Jurkat, Clone E6-1 (cell line): ENCODE results near the gene SHFL.

Experiments
- DNase-seq: peaks from one replicate; pipeline ENCODE4 v3.0.0-alpha.2; 2011; ENCODE audit warnings: low read depth, low spot score
- H3K4me3 ChIP-seq: 2 replicates; pipeline ENCODE4 v1.5.1; 2011; ENCODE audit warnings: mild to moderate bottlenecking, low read length, control low read depth, moderate library complexity

Gene SHFL

DNA sequence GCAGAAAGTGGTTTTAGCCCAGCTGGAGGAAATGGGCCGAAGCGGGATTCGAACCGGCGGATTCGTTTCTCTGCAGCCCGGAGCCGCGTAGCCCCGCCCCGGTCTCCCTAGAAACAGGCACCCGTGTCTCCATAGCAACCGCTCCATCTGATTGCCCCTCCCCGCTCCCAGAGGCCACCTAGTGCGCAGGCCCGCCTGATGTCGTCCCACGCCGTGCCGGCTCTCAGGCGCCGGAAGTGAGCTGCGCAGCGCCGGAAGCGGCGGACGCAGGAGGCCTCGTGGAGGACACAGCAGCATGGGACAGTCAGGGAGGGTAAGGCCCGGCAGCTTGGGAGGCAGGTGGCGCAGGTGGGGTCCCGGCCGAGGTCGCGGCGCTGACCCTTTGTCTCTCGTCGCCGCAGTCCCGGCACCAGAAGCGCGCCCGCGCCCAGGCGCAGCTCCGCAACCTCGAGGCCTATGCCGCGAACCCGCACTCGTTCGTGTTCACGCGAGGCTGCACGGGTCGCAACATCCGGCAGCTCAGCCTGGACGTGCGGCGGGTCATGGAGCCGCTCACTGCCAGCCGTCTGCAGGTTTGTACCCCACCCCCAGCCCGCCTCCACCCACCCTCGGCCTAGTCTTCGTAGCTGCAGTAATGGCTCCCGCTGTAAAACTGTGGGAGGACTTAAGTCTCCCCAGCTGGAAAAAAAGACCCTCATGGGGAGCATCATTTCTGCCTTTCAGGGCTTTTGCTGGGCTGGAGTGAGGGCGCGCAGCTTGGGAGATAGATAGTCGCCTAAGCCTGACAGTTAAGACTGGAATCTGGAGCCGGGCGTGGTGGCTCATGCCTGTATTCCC is 20.2 kb downstream of the SHFL start, which contains the start of gene PPAN:
PPAN (plus strand) TSS at position 263 of the 837 bp plus-strand sequence; CDS start at position 296, 33 bp downstream.
- peak within 1 kb of the TSS; percentile 97 for H3K4me3 ChIP-seq
- peak; percentile 97 for DNase-seq

DNA sequence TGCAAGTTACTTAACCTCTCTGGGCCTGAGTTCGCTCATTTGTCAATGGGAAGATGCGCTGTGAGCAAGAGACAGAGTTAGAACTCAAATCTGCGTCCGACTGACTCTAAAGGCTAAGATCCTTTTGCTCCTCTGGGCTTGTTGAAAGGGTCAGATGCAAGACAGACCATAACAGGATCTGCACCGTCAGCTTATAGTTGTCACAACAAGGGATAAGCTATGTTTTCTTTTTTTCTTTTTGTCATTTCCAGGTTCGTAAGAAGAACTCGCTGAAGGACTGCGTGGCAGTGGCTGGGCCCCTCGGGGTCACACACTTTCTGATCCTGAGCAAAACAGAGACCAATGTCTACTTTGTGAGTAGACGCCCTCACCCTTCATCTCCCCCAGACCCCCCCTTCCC is 21.1 kb downstream of the SHFL start:
- H3K4me3 ChIP-seq = peak overlapping the region; percentile 97
- DNase-seq = no peak

DNA sequence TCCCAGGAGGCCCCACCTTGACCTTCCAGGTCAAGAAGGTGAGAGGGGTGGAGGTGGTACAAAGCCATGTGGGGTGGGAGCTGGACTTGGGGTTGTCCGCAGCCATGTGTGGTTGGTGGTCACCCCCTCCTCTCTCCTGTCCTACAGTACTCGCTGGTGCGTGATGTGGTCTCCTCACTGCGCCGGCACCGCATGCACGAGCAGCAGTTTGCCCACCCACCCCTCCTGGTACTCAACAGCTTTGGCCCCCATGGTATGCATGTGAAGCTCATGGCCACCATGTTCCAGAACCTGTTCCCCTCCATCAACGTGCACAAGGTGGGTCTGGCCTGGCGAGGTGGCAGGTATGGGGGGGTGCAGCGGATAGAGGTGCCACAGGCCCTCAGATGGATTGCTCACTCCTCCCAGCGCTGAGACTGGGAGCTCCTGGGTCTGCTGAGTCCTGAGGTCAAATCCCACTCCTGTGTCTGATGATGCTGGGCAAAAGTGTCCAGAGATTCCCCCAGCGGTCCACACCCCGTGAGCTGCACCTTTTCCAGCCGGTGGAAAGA is 21.8 kb downstream of the SHFL start:
- peak overlapping the region; percentile 97 for H3K4me3 ChIP-seq
- DNase-seq = no peak

DNA sequence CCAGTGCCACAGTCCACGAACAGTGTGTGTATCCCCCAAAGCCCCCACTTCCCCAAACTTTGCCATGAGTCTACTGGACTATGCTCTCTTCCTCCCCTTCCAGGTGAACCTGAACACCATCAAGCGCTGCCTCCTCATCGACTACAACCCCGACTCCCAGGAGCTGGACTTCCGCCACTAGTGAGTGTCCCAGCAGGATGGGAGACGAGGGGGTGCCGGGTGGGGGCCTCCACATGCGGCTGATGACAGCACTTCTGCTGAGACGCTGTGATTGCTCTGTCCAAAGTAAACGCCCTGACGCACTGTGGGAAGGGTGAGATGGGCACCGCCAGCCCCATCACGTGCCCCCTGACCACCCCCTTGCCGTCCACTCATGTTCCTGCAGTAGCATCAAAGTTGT is 23.4 kb downstream of the SHFL start:
- DNase-seq = no peak
- no peak overlapping the region for H3K4me3 ChIP-seq

DNA sequence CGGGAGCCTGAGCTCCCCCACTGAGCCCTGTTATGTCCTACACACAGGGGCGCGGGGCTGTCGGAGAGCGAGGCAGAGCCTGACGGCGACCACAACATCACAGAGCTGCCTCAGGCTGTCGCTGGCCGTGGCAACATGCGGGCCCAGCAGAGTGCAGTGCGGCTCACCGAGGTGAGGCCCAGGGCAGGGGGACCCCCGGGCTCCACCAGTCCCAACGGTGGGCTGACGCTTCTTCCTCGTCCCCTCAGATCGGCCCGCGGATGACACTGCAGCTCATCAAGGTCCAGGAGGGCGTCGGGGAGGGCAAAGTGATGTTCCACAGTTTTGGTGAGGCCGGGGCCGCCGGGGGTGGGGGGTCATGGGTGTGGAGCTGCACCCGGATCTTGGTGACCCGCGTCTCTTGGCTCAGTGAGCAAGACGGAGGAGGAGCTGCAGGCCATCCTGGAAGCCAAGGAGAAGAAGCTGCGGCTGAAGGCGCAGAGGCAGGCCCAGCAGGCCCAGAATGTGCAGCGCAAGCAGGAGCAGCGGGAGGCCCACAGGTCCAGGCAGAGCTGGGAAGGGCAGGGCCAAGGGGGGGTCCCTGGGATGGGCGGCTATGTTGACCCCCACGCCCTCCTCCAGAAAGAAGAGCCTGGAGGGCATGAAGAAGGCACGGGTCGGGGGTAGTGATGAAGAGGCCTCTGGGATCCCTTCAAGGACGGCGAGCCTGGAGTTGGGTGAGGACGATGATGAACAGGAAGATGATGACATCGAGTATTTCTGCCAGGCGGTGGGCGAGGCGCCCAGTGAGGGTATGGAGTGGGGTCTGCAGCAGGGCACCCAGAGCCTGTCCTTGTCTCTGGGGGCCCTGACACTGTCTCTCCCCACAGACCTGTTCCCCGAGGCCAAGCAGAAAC is 24.2 kb downstream of the SHFL start:
- no peak overlapping the region for H3K4me3 ChIP-seq
- no peak for DNase-seq

DNA sequence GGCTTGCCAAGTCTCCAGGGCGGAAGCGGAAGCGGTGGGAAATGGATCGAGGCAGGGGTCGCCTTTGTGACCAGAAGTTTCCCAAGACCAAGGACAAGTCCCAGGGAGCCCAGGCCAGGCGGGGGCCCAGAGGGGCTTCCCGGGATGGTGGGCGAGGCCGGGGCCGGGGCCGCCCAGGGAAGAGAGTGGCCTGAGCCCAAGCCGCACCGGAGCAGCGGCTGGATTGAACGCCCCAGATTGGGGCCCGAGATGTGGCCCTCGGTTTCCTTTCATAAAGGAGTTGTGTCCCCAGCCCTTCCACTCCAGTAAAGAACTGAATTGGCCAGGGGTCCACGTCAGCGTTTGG is 24.8 kb downstream of the SHFL start:
- H3K4me3 ChIP-seq = no peak overlapping the region
- no peak for DNase-seq

DNA sequence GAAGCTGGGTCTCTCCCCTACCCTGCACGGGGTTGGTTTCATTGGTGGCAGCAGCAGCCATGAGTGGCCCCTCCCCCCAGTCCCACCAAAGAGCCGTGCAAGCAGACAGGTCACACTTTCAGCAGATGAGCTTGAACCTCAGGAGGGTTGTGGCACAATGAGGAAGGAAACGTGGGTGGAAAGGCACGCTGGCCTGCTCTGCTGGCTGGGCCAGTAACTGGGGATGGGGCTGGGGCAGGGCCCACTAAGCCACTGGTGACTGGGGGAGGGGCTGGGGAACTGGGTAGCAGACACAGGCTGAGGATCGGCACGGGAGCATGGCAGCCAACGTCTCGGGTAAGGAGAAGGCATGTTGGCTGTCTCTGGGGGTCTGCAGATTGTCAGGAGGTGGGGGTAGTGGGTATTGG is 25.3 kb downstream of the SHFL start, which contains the start of gene P2RY11:
P2RY11 (plus strand) TSS at position 289 of the 407 bp plus-strand sequence; CDS start at position 318, 29 bp downstream.
- H3K4me3 ChIP-seq = no peak within 1 kb of the TSS
- DNase-seq = no peak

DNA sequence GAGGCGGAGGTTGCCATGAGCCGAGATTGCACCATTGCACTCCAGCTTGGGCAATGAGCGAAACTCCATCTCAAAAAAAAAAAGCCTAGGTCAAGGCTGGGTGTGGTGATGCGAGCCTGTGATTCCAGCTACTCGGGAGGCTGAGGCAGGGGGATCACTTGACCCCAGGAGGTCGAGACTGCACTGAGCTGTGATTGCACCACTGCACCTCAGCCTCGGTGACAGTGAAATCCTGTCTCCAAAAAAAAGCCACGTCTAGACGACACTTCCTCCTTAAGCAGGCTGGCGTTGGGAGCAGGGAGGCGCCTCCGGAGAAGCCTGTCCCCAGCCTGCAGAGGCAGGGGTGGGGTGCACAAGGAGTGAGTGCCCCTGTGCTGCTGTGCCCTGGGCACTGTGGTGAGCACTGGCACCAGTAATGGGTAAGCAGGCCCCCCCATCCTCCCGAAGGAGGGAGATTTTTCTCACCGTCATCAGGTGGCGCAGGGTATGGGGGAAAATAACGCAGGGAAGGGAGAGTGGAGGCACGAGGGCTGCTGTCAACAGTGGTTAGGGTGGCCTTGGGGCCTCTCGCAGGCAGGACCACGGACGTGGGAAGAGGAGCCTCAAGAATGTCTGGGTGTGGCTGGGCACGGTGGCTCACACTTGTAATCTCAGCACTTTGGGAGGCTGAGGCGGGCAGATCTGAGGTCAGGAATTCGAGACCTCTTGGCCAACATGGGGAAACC is 26.1 kb downstream of the SHFL start:
- no peak for DNase-seq
- H3K4me3 ChIP-seq = no peak overlapping the region

DNA sequence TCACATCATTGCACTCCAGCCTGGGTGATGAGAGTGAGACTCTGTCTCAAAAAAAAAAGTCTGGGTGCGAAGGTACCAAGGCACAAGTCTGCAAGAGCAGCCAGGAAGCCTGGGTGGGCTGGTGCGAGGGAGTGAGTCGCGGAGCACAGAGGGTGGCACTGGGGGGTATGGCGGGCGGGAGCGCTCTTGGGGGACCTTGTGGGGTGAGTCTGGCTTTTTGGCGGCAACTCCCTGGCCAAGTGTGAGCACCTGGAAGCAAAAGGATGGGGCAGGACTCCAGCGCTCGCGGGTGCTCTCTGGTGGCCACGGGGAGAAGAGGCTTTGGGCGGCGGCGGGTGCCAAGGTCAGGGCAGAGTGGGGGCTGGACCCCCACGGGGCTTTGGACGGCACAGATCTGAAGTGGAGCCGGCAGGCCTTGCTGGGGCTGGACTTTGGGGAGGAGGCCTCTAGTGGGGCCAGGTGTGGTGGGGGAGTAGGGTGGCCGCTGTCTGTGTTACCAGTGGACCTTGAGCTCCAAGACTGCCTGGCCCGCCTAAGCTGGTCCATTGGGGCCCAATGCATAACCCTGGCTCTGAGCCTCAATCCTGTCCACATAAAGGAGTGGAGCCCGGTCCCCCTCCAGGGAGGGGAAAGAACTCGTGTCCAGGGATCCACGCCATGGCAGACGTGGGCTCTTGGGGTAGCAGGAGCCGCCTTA is 26.9 kb downstream of the SHFL start:
- H3K4me3 ChIP-seq = no peak overlapping the region
- DNase-seq = peak; percentile 61

DNA sequence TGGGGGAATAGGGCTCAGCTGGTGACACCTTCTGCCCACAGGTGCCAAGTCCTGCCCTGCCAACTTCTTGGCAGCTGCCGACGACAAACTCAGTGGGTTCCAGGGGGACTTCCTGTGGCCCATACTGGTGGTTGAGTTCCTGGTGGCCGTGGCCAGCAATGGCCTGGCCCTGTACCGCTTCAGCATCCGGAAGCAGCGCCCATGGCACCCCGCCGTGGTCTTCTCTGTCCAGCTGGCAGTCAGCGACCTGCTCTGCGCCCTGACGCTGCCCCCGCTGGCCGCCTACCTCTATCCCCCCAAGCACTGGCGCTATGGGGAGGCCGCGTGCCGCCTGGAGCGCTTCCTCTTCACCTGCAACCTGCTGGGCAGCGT is 27.5 kb downstream of the SHFL start:
- H3K4me3 ChIP-seq = no peak overlapping the region
- DNase-seq = no peak

DNA sequence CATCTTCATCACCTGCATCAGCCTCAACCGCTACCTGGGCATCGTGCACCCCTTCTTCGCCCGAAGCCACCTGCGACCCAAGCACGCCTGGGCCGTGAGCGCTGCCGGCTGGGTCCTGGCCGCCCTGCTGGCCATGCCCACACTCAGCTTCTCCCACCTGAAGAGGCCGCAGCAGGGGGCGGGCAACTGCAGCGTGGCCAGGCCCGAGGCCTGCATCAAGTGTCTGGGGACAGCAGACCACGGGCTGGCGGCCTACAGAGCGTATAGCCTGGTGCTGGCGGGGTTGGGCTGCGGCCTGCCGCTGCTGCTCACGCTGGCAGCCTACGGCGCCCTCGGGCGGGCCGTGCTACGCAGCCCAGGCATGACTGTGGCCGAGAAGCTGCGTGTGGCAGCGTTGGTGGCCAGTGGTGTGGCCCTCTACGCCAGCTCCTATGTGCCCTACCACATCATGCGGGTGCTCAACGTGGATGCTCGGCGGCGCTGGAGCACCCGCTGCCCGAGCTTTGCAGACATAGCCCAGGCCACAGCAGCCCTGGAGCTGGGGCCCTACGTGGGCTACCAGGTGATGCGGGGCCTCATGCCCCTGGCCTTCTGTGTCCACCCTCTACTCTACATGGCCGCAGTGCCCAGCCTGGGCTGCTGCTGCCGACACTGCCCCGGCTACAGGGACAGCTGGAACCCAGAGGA is 28.0 kb downstream of the SHFL start:
- H3K4me3 ChIP-seq = no peak overlapping the region
- DNase-seq = no peak

DNA sequence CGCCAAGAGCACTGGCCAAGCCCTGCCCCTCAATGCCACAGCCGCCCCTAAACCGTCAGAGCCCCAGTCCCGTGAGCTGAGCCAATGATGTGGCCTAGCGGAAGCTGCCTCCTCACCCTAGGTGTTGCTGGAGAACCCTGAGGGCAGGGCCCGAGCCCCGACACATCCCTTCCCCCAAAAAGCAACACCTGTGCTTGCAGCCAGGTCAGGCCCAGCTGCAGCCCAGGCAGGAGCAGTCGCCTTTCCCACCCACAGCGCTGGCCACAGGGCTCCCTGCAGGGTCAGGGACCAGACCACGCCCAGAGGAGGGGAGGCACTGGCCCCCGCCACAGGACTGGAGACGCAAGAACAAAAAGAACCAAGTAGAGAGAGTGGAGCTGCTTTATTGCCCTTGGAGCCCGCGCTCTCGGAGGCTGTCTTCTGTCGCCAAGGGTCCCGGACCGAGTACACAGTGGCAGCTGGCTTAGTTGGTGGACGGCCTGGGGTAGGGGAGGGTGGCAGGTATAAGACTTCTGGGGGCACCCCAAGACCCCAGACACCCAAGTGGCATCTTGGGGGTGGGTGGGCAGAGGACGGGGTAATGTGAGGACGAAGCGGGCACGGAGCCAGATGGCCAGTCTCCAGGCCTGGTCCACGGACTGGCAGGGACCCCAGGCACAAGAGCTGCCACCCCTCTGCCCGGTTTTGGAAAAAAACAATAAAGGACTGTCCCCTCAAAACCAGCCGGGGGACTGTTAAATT is 28.7 kb downstream of the SHFL start:
- H3K4me3 ChIP-seq = no peak overlapping the region
- no peak for DNase-seq

DNA sequence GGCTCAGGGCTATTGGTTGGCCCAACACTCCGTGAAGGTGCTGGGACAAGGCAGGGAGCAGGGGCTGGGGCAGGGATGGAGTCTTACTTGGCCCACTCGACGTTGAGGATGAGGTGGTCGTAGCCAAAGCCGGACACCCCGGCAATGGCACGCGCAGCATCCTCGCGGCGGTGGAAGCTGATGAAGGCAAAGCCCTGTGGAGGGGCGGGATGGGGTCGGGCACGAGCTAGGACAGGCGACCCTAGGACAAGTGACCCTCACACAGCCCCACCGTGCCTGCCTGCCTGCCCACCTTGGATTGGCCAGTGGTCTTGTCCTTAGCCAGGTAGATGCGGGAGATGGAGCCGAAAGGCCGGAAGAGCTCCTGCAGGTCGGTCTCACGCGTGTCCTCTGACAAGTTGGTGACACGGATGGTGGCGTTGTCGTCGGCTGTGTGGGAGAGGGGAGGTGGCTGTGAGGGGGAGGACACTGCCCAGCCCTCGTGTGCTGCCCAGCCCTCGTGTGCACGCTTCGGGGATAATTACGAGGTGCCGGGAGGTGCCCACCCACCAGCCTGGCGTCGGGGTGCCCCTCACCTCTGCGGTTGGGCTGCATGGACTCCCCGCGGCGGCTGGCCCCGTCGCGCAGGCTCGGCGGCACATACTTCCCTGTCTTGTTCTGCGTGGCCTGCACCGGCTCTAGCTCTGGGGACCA is 29.4 kb downstream of the SHFL start:
- DNase-seq = no peak

DNA sequence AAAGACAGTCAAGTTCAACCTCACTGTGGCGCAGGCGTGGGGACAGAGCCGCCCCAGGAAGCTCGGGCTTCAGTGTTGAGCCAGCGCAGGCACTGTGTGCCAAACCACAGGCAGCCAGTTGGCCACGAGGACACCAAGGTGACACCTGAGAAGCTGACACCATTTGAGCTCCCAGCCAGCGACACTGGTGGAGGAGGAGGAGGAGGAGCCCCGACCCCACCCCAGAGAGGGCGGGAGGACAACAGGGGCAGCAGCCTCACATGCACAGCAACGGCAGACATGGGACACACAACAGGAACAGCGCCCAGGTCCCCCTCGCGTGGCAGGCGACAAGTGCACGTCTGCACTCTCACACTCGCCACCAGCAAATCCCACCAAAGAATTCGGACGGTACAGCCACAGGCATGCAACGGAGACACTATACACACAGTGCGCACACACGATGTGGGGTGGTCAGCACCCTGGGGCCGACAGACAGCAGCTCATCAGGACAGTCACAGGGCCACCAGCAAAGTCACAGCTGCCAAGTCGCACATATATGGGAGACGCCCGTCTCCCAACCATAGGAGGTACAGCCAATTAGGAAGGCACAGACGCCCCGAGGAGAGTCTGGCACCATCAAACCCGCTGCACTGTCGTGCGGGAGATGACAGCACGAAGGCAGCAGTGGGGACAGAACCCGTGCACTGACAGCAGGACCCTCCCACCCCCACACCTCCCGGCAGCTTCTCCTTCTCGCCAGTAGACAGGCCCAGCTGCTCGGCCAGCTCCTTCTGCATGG is 30.2 kb downstream of the SHFL start:
- no peak for DNase-seq
- no peak overlapping the region for H3K4me3 ChIP-seq

More for the DNA sequence above, 29.4 kb downstream of the SHFL start:
- no peak overlapping the region for H3K4me3 ChIP-seq

DNA sequence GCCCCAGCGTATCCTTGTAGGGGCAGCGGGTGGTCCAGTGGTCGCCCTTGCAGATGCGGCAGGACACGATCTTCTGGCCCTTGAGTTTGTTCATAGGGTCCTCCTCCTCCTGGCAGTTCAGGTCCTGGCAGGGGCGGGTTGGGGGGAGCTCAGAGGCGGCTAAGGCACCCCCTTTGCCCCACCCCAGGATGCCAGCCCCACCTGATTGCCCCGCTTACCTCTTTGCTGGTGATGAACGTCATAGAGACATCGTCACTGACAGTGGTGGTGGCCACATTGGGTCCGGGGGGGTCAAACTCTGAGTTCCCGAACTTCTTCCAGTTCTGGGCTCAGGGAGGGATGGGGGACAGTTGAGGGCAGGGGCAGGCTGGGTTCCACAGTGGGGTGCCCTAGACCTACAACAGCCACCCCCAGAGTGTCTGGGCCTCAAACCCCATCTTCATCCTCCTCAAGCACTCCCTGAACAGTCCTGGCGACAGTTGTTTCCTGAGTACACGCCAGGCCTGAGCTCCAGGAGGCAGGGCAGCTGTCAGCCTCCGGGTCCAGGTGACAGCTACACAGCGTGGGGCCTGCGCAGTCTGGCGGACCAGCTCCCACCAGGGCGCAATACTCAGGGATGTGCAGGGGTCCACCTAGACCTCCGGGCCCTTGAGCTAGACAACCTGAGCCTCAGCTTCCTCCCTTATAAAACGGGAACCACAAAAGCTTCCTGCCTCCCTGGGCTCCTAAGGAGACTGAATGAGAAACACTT is 30.9 kb downstream of the SHFL start:
- DNase-seq = no peak
- no peak overlapping the region for H3K4me3 ChIP-seq

DNA sequence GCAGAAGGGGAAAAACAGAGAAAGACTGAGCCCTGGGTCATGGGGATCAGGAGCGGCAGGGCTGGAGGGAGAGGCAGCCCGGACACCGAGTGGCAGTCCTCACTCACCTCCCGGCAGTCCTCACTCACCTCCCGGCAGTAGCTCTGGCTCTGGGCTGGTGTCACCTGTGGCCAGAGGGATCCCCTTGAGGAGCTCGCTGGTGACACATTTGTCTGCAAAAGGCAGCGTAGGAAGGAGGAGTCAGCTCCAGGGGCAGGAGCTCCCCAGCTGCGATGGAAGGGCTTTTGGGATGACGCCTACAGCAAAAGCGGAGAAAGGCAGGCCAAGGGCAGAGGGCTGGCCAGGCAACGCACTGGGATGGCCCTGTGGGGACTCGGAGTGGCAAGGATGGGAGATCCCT is 32.8 kb downstream of the SHFL start:
- DNase-seq = no peak
- peak overlapping the region; percentile 94 for H3K4me3 ChIP-seq
